A549 (cell line): ENCODE data around the gene SPECC1. TPM values are rescaled to one million over a fixed set of nuclear protein-coding genes. Genes with fewer than 3 reads are reported as not detected.
"Not testable (repeated sequence)": the region's sequence is repeated elsewhere in the genome, so short reads cannot be mapped to it uniquely, and the experiment has no call there.

Experiments used
- ATAC-seq, 2 experiments: fragments of 200-7000 bp in 1 of 2; fragments of >200 bp in 1 of 2; cut with Nextera tagmentation in 1 of 2; cut with Tn5 transposase in 1 of 2; 3 replicates each; pipeline versions ENCODE4 v1.8.0 to v1.9.1; 2018 to 2020; ENCODE audit warnings: mild to moderate bottlenecking in 1 of 2, moderate library complexity in 1 of 2
- CTCF ChIA-PET: fragments of 300-600 bp; sonication (Branson Sonifier 250); formaldehyde crosslinking; extraction: SDS; loops from one replicate; lab custom pipeline; 2021; ENCODE audit warnings: antibody characterized with exemption, inconsistent platforms; lab: Yijun Ruan, JAX
- POLR2A ChIA-PET: fragments of 350-600 bp; formaldehyde crosslinking; extraction: SDS; loops from one replicate; lab custom pipeline; 2021; ENCODE audit warnings: antibody characterized with exemption, inconsistent platforms; lab: Yijun Ruan, JAX
- DNase-seq, 2 experiments: peaks; one replicate each; pipeline versions ENCODE4 v3.0.0 to v3.0.0-alpha.2; 2011 to 2016; ENCODE audit warnings: low read depth in 1 of 2, low spot score in 1 of 2
- FAIRE-seq: peaks from 2 replicates; lab custom pipeline; 2011; peaks lifted over from hg19 to GRCh38; lab: Jason Lieb, UNC
- H3K27ac ChIP-seq, 2 experiments: fragments of >200 bp; sonication (Bioruptor Twin); formaldehyde crosslinking; 3 replicates each; pipeline ENCODE4 v1.5.1; 2016 to 2017
- H3K4me1 ChIP-seq: fragments of >200 bp; sonication (Bioruptor Twin); formaldehyde crosslinking; 3 replicates; pipeline ENCODE4 v1.6.1; 2016
- H3K4me2 ChIP-seq: fragments of >200 bp; sonication (Bioruptor Twin); formaldehyde crosslinking; 3 replicates; pipeline ENCODE4 v1.6.1; 2016
- H3K4me3 ChIP-seq: fragments of >200 bp; sonication (Bioruptor Twin); formaldehyde crosslinking; 3 replicates; pipeline ENCODE4 v1.5.1; 2016
- H3K9me3 ChIP-seq: fragments of >200 bp; sonication (Bioruptor Twin); formaldehyde crosslinking; 3 replicates; pipeline ENCODE4 v1.6.1; 2016
- ATOH8 ChIP-seq: fragments of 250-450 bp; sonication (Bioruptor Pico); IDR thresholded peaks from 2 replicates; pipeline ENCODE4 v1.5.0; 2020; ENCODE audit warnings: low read depth, mild to moderate bottlenecking, moderate library complexity
- CHD2 ChIP-seq: fragments of 150-350 bp; IDR thresholded peaks from 2 replicates; pipeline ENCODE4 v1.6.1; 2014; ENCODE audit warnings: low read length; ENCODE audit not compliant: partially characterized antibody
- CHD4 ChIP-seq: fragments of 200-600 bp; sonication (generic); IDR thresholded peaks from 2 replicates; pipeline ENCODE4 v1.6.1; 2016; ENCODE audit warnings: antibody characterized with exemption, mild to moderate bottlenecking, borderline replicate concordance
- CTCF ChIP-seq: fragments of >200 bp; sonication (Bioruptor Twin); formaldehyde crosslinking; IDR thresholded peaks from 3 replicates; pipeline ENCODE4 v1.5.1; 2016
- FOSB ChIP-seq: fragments of 250-450 bp; sonication (Bioruptor Pico); IDR thresholded peaks from 2 replicates; pipeline ENCODE4 v1.5.0; 2020; ENCODE audit warnings: mild to moderate bottlenecking, moderate library complexity
- FOSL2 ChIP-seq, 2 experiments: fragments of 450-650 bp in 1 of 2; fragments of >200 bp in 1 of 2; sonication (Bioruptor Twin) in 1 of 2; formaldehyde crosslinking; IDR thresholded peaks; 2 replicates each; pipeline versions ENCODE4 v1.5.0 to v1.6.1; 2016 to 2020; ENCODE audit warnings: mild to moderate bottlenecking in 1 of 2, moderate library complexity in 1 of 2
- GATA3 ChIP-seq: IDR thresholded peaks from 2 replicates; pipeline ENCODE4 v1.6.1; 2012; ENCODE audit warnings: borderline replicate concordance
- HDAC2 ChIP-seq: fragments of 200-600 bp; sonication (generic); IDR thresholded peaks from 2 replicates; pipeline ENCODE4 v1.6.1; 2016
- HOXB5 ChIP-seq: fragments of 250-450 bp; sonication (Bioruptor Pico); IDR thresholded peaks from 2 replicates; pipeline ENCODE4 v1.5.0; 2020; ENCODE audit warnings: mild to moderate bottlenecking, moderate library complexity
- KDM5A ChIP-seq: fragments of 200-600 bp; sonication (generic); IDR thresholded peaks from 2 replicates; pipeline ENCODE4 v1.6.1; 2016; ENCODE audit warnings: antibody characterized with exemption, mild to moderate bottlenecking
- MAX ChIP-seq: IDR thresholded peaks from 2 replicates; pipeline ENCODE4 v1.6.1; 2012
- MYC ChIP-seq: IDR thresholded peaks from 2 replicates; pipeline ENCODE4 v1.6.1; 2012; ENCODE audit warnings: mild to moderate bottlenecking, inconsistent platforms, low read length, improper control_type of control experiment, borderline replicate concordance
- NPAS2 ChIP-seq: fragments of 250-450 bp; sonication (Bioruptor Pico); IDR thresholded peaks from 2 replicates; pipeline ENCODE4 v1.8.0; 2022; ENCODE audit warnings: mild to moderate bottlenecking, moderate library complexity, borderline replicate concordance
- NR3C1 ChIP-seq: fragments of >200 bp; sonication (Bioruptor Twin); formaldehyde crosslinking; IDR thresholded peaks from 3 replicates; pipeline ENCODE4 v1.6.1; 2017
- PBX3 ChIP-seq: IDR thresholded peaks from 2 replicates; pipeline ENCODE4 v1.6.1; 2012
- RAD21 ChIP-seq, 2 experiments: fragments of >200 bp in 1 of 2; sonication (Bioruptor Twin) in 1 of 2; formaldehyde crosslinking in 1 of 2; IDR thresholded peaks in 1 of 2; conservative IDR thresholded peaks in 1 of 2; 2 replicates in 1 of 2; 3 replicates in 1 of 2; pipeline ENCODE4 v1.6.1; 2012 to 2018; ENCODE audit warnings: inconsistent platforms in 1 of 2
- RARB ChIP-seq: fragments of 250-450 bp; sonication (Bioruptor Pico); IDR thresholded peaks from 2 replicates; pipeline ENCODE4 v1.8.0; 2021; ENCODE audit warnings: mild to moderate bottlenecking, moderate library complexity
- RNF2 ChIP-seq: fragments of 200-600 bp; sonication (generic); IDR thresholded peaks from 2 replicates; pipeline ENCODE4 v1.6.1; 2016; ENCODE audit warnings: low read depth, mild to moderate bottlenecking, antibody characterized with exemption, moderate library complexity, borderline replicate concordance
- TFCP2L1 ChIP-seq: fragments of 250-450 bp; sonication (Bioruptor Pico); IDR thresholded peaks from 2 replicates; pipeline ENCODE4 v1.5.0; 2021; ENCODE audit warnings: mild to moderate bottlenecking
- ZFP36 ChIP-seq: fragments of 450-650 bp; IDR thresholded peaks from 2 replicates; pipeline ENCODE4 v1.6.1; 2014; ENCODE audit warnings: borderline replicate concordance; ENCODE audit not compliant: partially characterized antibody
- WGBS: methylation state at CpG from one replicate; pipeline ENCODE4 v1.1.6; 2017; ENCODE audit errors: missing lambda C conversion rate; 5-methylcytosine and 5-hydroxymethylcytosine counted together
- polyA plus RNA-seq, 4 experiments: library from polyadenylated mRNA; depleted of rRNA in 3 of 4; stranded (reverse); fragments of >200 nt; fragmentation: RNase III in 1 of 4; extraction: RNeasy Plus Mini Kit Qiagen cat#74134 plus additional on column Dnase treatment in 1 of 4; gene quantifications; 2 replicates in 3 of 4; 3 replicates in 1 of 4; pipeline ENCODE4 v1.2.3, GENCODE V29; 2011 to 2017

SPECC1 gene
- polyA plus RNA-seq, 2 of the 4 experiments (the other 2 are of a cell fraction), result 45.1 to 66.2 TPM

- DNase-seq (no peak), FAIRE-seq (no peak), ATAC-seq (no peak)
- H3K9me3 ChIP-seq, result no peaks in the 10 kb centered on the region
- H3K4me1 ChIP-seq, result peaks cover 18% of the 10 kb centered on the region
- ChIA-PET CTCF (interaction anchor here (1.6 to 5.5 kb wide), 4 partner anchors 11 to 105 kb away, joined by 3 to 54 read pairs (median 26); partner anchors contain the start of gene SPECC1), POLR2A (no interaction called here)
- H3K27ac ChIP-seq, result no peak overlapping the region
- H3K4me3 ChIP-seq, result no peak overlapping the region
- 95% methylated on average over 7 of the region's 7 CpGs for WGBS
- no peak overlapping the region for H3K4me2 ChIP-seq
- TF ChIP-seq NR3C1 (no peak), RAD21 (conservative IDR thresholded peaks at IDR 0.05 in 1 of 2, IDR thresholded peaks at IDR 0.05 in 1 of 2) (no peak), CHD2 (no peak), CHD4 (no peak), ZFP36 (no peak)
Measured at GRCh38 chr17:20098314-20098713, 89.2 kb downstream of the SPECC1 start.

- not testable (repeated sequence) for FAIRE-seq, DNase-seq, H3K27ac ChIP-seq
Measured at GRCh38 chr17:20100806-20101205, 91.6 kb downstream of the SPECC1 start.

GRCh38 chr17:20103454-20104446 lies 94.6 kb downstream of the SPECC1 start:
- ATAC-seq, result peak in 1 of 2 experiments; percentile 46; a peak in 2 of 6 replicates
- CTCF ChIA-PET, result interaction anchor here (0.6 to 5.8 kb wide), 10 partner anchors 8 to 173 kb away, joined by 3 to 38 read pairs (median 5); partner anchors contain the start of gene SPECC1

More at GRCh38 chr17:20100806-20101205, 91.6 kb downstream of the SPECC1 start:
- POLR2A ChIA-PET, H3K4me2 ChIP-seq, H3K4me3 ChIP-seq, H3K4me1 ChIP-seq, H3K9me3 ChIP-seq, ATAC-seq: not testable (repeated sequence)
- CTCF ChIA-PET, result interaction anchor here (1.5 to 5.8 kb wide), 4 partner anchors 9 to 108 kb away, joined by 3 to 38 read pairs (median 14); partner anchors contain the start of gene SPECC1
- 86% methylated on average over 3 of the region's 3 CpGs for WGBS

More at GRCh38 chr17:20103454-20104446, 94.6 kb downstream of the SPECC1 start:
- POLR2A ChIA-PET, result no interaction called here
- Histone ChIP-seq H3K4me1 (peaks cover 9% of the 10 kb centered on the region; the same call in 2 of the 3 replicates), H3K4me3 (no peak overlapping the region), H3K27ac (peak overlapping the region; percentile 33 to 51; a peak in 3 of 6 replicates), H3K9me3 (no peaks in the 10 kb centered on the region), H3K4me2 (peak overlapping the region; percentile 14; the same call in 1 of the 3 replicates)
- DNase-seq, result no peak
- 73% methylated on average over 12 of the region's 12 CpGs for WGBS
- FAIRE-seq, result peak; percentile 77
- no peak for TF ChIP-seq HDAC2
- TF ChIP-seq MYC, result no peak
- TF ChIP-seq NPAS2 (CRISPR knock-in tag), result no peak
- TF ChIP-seq TFCP2L1 (CRISPR knock-in tag), result no peak
- no peak for TF ChIP-seq HOXB5 (CRISPR knock-in tag)
- TF ChIP-seq CTCF, result no peak
- no peak for TF ChIP-seq RARB
- no peak for TF ChIP-seq PBX3
- no peak for TF ChIP-seq RNF2
- TF ChIP-seq CHD2, result no peak
- TF ChIP-seq FOSB, result no peak
- TF ChIP-seq ATOH8 (CRISPR knock-in tag), result no peak
- TF ChIP-seq GATA3, result no peak
- TF ChIP-seq FOSL2 (IDR thresholded peaks at IDR 0.05), result no peak
- TF ChIP-seq FOSL2 (CRISPR knock-in tag; IDR thresholded peaks at IDR 0.05), result no peak
- TF ChIP-seq MAX, result no peak
- no peak for TF ChIP-seq KDM5A
